Measurements from ENCODE around the gene LEFTY2.

DNA sequence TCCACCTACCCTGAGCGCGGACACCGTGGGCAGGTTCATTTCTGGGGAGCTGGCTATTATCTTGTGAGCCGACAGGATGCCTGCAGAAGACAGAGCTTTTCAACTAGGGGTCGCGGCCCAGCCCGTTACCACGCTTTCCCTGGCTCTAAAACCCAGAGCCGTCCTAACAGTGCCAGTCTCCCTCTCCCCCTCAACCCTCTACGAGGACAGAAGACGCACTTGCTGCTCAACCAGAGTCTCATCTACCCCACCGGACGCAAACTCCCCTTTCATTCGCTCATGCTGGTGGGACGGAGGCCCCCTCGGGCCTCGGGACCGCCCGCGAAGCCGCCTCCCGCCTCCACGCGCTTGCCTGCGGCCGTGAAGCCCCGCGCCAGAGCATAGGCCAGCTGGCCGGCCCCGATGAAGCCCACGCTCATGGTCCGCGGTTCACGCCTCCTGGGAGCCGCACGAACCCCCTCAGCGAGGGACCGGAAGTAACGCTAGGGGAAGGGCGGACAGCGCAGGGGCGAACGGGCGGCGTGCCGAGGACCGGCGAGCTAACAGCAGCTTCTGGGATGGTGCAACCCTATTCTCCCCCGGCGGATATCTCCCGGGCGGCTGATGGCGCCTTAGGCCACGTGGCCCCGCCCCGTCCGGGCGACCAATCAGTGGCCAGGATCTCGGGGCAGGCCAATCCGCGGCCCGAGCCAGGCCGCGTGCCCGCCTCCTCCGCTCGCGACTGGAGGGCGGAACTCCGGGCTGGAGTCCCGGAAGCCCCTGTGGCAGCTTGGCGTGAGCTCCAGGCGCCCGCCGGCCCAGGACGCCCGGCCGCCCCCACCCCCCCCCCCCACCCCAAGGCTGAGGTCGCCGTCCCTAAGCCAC lies 17.1 kb downstream of the LEFTY2 start, which contains the start of gene PYCR2:
- no peak for TF ChIP-seq CTCF (IDR thresholded peaks at IDR 0.05; ENCODE audit: low read depth, low read length, missing input control)
- no peak for TF ChIP-seq MAX (IDR thresholded peaks at IDR 0.05)
- TF ChIP-seq GABPA (IDR thresholded peaks at IDR 0.05 in 1 of 2, conservative IDR thresholded peaks at IDR 0.05 in 1 of 2): peak; percentile 55 to 81
- peak in 1 of 2 donors; percentile 22 for TF ChIP-seq RAD21 (IDR thresholded peaks at IDR 0.05)
- TF ChIP-seq TAF1 (conservative IDR thresholded peaks at IDR 0.05): peak; percentile 7
- TF ChIP-seq, protein P1, sequence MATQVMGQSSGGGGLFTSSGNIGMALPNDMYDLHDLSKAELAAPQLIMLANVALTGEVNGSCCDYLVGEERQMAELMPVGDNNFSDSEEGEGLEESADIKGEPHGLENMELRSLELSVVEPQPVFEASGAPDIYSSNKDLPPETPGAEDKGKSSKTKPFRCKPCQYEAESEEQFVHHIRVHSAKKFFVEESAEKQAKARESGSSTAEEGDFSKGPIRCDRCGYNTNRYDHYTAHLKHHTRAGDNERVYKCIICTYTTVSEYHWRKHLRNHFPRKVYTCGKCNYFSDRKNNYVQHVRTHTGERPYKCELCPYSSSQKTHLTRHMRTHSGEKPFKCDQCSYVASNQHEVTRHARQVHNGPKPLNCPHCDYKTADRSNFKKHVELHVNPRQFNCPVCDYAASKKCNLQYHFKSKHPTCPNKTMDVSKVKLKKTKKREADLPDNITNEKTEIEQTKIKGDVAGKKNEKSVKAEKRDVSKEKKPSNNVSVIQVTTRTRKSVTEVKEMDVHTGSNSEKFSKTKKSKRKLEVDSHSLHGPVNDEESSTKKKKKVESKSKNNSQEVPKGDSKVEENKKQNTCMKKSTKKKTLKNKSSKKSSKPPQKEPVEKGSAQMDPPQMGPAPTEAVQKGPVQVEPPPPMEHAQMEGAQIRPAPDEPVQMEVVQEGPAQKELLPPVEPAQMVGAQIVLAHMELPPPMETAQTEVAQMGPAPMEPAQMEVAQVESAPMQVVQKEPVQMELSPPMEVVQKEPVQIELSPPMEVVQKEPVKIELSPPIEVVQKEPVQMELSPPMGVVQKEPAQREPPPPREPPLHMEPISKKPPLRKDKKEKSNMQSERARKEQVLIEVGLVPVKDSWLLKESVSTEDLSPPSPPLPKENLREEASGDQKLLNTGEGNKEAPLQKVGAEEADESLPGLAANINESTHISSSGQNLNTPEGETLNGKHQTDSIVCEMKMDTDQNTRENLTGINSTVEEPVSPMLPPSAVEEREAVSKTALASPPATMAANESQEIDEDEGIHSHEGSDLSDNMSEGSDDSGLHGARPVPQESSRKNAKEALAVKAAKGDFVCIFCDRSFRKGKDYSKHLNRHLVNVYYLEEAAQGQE (IDR thresholded peaks at IDR 0.05): peak; percentile 55
- peak in 1 of 2 donors; percentile 11 for TF ChIP-seq RXRA (IDR thresholded peaks at IDR 0.05)
- no peak for TF ChIP-seq FOXA1 (IDR thresholded peaks at IDR 0.05)
- TF ChIP-seq, protein P2, sequence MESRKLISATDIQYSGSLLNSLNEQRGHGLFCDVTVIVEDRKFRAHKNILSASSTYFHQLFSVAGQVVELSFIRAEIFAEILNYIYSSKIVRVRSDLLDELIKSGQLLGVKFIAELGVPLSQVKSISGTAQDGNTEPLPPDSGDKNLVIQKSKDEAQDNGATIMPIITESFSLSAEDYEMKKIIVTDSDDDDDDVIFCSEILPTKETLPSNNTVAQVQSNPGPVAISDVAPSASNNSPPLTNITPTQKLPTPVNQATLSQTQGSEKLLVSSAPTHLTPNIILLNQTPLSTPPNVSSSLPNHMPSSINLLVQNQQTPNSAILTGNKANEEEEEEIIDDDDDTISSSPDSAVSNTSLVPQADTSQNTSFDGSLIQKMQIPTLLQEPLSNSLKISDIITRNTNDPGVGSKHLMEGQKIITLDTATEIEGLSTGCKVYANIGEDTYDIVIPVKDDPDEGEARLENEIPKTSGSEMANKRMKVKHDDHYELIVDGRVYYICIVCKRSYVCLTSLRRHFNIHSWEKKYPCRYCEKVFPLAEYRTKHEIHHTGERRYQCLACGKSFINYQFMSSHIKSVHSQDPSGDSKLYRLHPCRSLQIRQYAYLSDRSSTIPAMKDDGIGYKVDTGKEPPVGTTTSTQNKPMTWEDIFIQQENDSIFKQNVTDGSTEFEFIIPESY (IDR thresholded peaks at IDR 0.05): no peak
- peak; percentile 84 for TF ChIP-seq YY1 (IDR thresholded peaks at IDR 0.05)
- TF ChIP-seq, protein P3, sequence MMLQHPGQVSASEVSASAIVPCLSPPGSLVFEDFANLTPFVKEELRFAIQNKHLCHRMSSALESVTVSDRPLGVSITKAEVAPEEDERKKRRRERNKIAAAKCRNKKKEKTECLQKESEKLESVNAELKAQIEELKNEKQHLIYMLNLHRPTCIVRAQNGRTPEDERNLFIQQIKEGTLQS (IDR thresholded peaks at IDR 0.05): no peak
- TF ChIP-seq SP1 (IDR thresholded peaks at IDR 0.05): peak; percentile 79
- peak in 1 of 2 donors; percentile 30 for TF ChIP-seq EGR1 (IDR thresholded peaks at IDR 0.05; ENCODE audit: low read depth in 2 of 2)
- no peak for TF ChIP-seq HNF4G (IDR thresholded peaks at IDR 0.05)
